Germinal center (tissue), 1 donor: Measurements from ENCODE around the gene TSC2.
"Not testable (repeated sequence)": the region's sequence is repeated elsewhere in the genome, so short reads cannot be mapped to it uniquely, and the experiment has no call there.

Experiments used
- DNase-seq: peaks from one replicate; pipeline ENCODE4 v3.0.0; 2012; ENCODE audit warnings: mixed read lengths, low spot score

TSC2 gene

DNA sequence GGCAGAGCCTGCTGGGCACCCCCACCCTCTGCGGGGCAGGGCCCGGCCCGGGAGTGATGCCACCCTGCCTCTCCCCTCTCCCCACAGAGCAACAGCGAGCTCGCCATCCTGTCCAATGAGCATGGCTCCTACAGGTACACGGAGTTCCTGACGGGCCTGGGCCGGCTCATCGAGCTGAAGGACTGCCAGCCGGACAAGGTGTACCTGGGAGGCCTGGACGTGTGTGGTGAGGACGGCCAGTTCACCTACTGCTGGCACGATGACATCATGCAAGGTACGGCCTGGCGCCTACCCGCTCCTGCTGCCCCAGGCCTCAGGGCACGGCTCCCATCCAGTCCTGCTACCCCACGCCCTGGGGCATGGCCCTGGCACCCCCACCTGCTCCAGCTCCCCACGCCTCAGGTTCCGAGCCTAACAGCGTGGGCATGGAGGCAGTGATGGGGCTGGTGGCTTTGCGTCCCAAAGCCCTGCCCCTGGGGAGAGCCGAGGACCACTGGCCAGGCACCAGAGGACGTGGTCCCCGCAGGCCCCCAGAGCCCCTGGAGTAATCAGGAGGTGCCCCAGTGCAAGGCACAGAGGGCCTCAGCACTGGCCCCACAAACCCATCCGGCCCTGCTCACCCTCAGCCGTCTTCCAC is 38.4 kb downstream of the TSC2 start:
- DNase-seq = no peak

DNA sequence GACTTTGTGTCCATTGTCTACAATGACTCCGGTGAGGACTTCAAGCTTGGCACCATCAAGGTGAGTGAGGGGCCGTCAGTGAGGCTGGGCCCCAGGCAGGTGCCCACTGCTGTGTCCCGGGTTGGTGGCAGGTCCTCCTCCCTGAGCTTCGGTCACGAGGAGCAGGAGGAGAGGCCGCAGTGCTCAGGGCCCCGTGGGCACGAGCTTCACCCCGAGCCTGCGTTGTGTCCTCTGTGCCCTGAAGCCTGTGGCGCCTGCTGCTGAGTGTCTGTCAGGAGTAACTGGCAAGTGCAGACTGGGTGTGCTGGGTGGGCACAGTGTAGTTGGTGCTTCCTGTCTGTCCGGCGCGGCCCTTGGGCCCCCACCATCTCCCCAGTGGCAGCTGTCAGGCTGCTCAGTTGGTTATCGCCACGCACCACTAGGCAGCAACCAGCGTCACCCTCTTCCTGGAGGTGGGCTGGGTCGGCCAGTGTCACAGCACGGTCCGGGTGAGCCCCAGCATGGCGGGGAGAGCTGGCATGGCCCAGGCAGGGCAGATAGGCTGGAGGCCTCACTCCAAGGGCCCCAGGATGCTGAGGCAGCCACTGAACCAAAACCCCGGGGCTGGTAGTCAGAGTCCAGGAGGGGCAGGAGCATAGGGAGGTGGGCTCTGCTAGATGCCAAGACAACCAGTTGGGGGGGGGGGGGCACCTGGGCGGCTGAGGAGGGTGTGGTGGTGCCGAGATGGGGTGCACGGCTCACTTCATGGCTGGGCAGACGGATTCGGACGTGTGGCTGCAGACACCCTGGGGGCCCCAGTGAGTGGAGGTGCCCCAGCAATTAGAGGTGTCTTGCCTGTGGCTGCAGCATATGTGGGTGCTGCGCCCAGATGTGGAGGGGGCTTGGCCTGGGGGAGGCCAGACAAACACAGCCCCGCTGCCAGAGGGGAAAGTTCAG is 39.3 kb downstream of the TSC2 start:
- peak; percentile 61 for DNase-seq

DNA sequence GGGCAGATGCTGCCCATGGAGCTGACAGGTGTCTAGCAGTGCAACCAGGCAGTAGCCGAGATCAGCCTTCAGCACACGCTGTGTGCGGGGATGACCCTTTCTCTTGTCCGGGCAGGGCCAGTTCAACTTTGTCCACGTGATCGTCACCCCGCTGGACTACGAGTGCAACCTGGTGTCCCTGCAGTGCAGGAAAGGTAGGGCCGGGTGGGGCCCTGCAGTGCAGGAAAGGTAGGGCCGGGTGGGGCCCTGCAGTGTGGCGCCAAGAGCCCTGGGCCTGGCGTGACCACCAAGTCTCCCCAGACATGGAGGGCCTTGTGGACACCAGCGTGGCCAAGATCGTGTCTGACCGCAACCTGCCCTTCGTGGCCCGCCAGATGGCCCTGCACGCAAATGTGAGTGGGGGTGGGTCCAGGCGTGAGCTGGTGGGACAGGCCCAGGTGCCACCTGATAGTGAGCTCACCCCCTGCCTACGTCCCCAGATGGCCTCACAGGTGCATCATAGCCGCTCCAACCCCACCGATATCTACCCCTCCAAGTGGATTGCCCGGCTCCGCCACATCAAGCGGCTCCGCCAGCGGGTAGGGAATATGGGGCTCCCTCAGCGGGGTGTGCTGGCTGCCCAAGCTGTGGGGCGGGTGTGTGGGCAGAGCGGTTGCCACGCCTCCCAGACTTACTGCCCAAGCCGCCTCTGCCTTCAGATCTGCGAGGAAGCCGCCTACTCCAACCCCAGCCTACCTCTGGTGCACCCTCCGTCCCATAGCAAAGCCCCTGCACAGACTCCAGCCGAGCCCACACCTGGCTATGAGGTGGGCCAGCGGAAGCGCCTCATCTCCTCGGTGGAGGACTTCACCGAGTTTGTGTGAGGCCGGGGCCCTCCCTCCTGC is 40.2 kb downstream of the TSC2 start:
- DNase-seq = no peak

DNA sequence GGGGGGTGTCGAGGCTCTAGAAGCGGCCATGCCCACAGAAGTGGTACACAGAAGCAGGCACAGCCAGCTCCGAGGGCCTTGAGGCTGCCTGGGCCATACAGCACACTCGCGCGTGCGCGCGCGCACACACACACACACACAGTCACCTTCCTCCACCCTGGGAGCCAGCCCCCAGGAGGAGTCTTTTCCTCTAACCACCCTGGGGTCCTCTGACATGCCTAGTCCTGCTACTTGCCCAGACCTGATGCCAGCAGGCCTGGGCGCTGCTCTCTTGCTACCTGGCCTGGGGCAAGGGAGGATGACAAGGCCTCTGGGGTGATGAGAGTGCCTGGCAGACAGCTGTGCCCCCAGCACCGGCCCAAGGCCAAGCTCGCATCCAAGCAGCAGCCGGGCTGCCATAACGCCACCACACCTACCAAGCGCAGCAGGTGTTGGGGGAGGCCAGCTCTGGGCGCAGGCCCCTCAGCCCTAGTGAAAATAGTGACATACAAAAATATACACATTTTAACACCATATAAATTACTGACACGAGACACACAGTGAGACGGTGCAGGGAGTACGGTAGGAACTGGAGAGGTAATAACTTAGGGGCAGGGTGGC is 41.1 kb downstream of the TSC2 start:
- DNase-seq = no peak

DNA sequence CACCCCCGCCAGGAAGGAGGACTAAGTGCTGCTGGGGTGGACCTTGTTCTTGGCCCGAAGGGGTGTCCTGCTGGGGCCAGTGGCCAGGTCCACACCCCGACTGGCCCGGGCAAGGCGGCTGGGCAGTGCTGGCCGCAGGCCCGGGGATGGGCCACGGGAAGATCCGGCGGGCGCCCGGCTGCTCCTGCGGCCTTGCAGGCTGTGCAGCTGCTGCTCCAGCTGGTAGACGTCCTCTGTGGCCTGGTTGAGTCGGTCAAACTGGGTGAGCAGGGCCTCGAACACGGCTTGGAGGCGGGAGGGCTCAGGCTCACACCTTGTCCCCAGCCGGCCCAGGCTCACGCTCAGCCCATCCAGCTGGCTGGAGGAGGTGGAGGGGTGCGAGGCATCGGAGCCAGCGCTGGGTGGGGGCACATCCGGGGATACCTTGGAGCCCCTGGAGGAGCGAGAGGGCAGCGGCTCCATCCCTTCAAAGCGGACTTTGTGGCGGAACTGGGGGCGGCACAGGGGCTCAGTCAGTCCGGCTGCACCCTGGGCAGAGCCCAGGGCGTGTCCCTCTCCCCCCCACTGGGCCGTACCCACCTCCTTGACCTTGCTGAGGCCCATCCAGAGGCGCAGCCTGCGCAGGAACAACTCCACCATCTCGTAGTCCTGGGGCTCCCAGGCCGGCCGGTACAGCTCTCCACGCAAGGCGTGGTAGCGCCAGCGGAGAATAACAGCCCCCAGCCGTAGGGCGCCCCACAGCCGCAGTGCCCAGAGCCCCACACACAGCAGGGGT is 42.1 kb downstream of the TSC2 start:
- DNase-seq = no peak

DNA sequence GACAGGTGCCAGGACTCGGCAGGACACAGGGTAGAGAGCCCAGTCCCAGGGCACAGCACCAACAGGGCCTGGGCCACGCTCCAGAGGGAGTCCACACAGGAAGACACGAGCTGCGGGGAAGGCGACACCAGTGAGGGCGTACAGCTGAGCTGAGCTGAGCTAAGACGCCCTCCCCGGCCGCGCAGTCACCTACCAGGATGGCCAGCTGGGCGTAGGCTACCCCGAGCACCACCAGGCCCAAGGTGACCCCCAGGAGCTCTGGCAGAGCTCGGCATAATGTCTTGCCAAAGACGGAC is 42.6 kb downstream of the TSC2 start:
- DNase-seq = no peak

DNA sequence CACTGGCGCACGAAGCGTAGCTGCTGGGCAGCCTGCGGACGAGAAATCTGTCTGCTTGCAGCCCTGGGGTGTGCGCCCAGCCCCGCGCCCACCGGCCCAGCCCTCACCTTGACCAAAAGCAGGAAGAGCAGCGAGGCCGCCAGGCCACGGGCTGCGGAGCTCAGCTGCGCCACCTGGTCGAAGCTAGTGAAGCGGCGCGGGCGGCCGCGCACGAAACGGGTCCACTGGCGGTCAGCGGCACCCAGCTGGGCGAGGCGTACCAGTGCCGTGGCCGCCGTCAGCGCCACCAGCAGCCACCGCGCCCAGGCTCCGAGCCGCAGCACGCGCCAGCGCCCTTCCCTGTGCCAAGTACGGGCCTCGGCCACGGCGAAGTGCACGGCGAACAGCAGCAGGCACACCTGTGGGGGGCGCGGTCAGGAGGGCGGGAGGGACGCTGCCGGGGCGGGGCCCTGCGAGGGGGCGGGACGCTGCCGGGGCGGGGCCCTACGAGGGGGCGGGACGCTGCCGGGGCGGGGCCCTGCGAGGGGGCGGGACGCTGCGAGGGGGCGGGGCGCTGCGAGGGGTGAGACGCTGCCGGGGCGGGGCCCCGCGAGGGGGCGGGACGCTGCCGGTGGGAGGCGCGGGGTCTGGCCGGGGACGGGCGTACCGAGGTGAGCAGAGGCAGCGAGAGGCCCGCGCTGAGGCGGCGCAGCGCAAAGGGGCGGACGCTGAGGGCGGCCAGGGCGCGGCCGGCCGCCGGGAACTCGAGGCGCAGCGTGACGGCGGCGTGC is 43.2 kb downstream of the TSC2 start:
- peak; percentile 31 for DNase-seq

DNA sequence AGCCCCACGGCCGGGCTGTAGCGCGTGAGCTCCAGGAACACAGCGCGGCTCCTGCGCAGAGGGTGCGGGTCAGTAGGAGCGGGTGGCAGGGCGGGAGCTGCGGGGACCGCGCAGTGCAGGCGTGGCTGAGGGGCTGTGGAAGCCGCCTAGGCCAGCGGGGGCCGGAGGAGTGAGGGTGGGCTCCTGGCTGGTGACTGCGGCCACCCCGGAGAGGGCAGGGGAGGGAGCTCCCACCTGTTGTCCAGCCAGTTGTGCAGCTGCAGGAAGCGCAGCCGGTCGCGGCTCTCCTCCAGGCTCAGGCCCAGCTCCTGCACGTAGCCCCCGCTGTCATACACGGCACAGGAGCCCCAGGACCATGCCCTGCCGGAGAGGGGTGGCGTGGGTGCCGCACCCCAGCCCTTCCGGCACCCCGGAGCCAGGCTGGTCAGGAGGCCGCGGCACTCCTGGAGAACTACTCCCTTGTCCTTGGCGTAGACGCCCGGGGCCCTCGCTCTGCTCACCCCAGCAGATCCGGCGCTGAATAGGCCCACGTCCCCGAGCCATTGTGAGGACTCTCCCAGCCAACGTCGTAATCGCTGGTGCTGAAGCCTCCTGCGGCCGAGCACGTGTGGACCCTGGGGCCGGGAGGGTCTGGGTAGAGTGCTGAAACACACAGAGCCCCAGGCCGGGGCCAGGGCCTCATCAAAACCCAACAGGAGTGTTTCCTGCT is 43.9 kb downstream of the TSC2 start:
- DNase-seq = no peak

DNA sequence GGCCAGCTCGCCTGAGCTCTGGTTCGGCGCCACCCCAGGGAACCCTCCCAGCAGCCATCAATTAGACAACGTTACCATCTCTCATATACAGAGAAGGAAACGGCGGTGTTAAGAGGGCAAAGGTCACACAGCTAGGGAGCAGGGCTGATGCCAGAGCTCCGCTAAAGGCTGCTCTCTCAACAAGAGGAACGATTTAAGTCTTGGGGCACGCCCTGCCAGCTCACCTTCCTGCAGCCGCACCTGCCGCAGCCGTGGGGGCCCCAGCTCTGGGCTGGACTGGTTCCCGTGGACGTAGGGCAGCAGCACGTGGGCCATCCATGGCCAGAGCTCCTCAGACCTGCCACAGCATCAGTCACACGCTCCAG is 44.5 kb downstream of the TSC2 start:
- no peak for DNase-seq

DNA sequence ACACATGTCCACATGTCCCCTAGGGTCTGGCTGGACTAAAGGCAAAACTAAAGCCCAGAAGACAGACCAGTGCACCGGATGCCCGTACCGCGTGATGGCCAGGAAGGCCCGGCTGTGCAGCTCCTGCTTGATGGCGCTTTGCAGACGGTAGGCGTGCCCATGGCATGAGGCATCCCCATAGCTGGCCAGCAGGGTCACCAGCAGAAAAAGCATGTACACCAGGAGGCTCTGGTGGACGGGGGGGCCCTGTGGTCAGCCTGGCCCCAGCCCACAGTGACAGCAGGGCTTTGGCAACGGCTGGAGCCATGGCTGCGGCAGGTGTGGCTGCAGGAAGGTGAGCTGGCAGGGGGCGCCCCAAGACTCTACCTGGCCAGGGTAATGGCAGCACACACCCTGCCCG is 45.1 kb downstream of the TSC2 start:
- no peak for DNase-seq

DNA sequence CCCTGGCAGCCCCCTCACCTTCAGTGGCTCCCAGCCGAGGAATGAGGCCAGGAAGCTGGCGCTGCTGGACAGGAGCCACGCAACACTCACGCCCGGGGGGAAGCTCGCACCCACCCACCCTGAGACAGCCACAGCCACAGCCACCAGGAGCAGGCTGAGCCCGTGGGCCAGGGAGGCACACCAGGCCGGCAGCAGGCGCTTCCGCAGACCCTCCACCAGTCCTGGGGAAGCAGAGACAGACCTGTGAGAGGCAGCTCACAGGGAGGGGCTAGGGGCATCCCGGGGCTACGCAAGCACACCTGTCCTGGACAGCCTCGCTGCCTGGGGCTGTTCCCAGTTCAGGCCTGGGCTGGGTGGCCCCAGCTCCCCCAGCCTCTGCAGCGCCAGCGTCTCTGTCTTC is 46.0 kb downstream of the TSC2 start:
- no peak for DNase-seq

DNA sequence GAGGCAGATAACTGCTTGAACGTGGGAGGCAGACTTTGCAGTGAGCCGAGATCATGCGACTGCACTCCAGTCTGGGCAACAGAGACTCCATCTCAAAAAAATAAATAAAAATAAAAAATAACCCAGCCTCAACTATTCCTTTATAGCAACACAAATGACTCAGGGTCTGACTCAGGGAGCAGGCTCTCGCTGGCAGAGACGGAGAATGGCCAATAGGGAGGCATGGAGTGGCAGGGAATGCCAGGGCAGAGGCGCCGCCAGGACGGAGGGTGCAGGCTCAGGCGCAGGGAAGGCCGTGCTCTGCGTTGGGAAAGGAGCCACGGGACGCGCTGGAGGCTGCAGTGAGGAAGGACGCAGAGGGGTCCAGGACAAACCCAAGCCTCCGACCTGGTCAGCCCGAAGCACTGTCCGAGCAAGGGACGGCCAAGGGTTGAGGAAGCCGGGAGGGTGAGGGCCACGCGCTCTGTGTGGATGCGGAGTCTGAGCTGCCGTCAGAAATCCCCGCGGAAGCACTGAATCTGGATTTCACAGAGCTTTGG is 47.6 kb downstream of the TSC2 start:
- no peak for DNase-seq

DNA sequence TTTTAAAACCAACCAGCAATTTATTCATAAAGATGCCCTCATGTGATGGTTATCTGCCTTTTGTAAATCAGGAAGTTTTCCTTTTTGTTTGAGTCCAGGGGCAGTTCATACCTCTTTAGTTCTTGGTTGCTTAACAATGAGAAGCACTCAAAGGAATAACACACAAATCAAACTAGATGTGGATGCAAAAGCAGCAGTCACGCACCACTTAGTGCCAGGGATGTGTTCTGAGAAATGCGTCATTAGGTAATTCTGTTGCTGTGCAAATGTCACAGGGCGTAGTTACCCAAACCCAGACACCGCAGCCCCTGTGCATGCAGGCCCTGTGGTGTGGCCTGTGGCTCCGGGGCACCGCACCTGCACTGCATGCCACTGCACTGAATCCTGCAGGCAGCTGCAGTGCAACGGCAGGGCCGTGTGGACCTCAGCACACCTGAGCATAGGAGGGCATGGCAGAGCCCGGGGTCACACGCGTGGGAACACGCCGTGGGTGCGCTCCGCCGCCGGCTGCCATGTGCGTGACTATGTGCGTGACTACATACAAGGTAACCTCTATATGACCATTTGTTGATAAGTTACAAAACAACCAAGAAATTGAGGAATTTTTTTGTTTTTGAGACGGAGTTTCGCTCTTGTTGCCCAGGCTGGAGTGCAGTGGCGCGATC is 48.3 kb downstream of the TSC2 start:
- DNase-seq = no peak

DNA sequence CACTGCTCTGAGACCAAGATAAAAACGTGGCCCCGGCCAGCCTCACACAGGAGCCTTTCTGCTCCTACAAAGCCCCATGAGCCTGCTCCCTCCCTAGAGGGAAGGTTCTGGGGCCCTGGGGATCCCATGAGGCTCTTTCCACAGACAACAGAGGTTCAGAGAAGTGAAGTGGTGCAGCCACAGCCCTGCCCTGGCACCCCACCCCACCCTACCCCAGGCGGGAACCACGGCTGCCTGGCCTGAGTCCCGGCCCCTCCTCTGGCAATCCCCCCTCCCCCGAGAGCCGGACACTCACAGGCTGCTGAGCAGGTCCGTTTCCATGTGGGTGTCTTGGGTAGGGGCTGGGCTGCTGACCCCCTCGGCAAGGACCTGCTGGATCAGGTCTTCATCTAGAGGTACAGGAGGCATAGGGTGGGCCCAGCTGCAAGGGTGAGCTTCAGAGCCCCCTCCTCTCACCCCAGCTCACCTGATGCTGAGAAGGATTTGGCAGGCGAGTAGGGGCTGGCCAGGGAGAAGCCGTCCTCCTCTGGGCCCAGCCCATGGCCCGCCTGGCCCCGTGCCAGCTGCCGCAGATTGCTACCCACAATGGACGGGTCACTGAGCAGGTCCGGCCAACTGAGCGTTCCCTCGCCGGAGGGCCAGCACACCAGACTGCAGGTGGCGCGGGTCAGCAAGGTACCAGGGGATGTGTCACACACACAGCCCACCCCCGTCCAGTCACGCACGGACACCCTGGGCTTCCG is 49.2 kb downstream of the TSC2 start:
- DNase-seq = no peak

DNA sequence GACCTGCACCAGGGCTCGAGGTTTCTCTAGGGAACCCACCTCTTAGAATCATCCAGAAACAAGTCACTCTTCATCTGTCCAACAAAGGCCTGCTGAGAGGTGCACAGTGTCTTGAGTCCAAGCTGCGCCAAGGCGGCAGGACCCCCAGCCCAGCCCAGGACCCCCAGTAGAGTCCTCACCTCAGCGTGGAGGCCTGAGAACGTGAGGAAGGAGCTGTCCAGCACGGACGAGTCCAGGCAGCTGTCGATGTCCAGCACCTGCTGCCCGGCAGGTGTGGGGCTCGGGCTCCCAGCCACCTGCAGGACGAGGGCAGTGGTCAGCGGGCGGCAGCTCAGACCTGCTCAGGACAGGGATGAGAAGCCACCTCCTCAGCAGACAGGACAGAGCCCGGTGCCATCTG is 49.9 kb downstream of the TSC2 start:
- DNase-seq = not testable (repeated sequence)

DNA sequence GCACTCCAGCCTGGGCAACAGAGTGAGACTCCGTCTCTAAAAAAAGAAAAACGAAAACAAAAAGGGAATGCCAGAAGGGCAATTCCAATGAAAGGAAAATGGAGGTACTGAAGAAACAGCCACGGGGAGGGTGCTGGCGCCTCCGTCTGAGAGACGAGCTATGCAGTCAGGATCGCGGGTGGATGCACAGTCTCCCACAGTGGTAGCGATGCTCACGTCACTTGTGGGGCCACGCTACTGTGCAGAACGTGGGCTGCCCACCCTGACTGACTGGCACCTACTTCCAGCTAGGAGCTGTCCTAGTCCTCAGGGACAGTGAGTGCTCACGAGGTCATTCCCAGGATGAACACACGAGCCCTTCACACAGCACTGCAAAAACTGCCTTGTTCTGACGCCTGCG is 53.8 kb downstream of the TSC2 start:
- not testable (repeated sequence) for DNase-seq

DNA sequence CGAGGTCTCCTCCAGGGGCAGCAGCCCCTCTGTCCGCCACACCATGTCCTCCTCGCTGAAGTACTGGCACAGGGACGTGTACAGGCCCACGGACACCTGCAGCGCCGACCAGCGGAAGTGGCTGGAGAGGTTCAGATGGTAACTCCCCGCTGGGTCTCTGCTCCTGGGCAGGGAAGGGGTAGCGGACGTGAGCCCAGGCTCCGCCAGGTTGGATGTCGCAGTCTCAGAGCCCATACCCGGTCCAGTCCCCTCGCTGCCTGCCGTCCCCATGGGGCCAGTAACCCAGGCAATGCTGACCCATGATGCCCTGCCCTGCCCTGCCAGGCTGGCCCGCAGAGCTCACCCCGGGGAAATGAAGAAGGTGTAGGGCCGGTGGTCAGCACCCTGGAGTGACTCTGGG is 54.7 kb downstream of the TSC2 start:
- DNase-seq = no peak

DNA sequence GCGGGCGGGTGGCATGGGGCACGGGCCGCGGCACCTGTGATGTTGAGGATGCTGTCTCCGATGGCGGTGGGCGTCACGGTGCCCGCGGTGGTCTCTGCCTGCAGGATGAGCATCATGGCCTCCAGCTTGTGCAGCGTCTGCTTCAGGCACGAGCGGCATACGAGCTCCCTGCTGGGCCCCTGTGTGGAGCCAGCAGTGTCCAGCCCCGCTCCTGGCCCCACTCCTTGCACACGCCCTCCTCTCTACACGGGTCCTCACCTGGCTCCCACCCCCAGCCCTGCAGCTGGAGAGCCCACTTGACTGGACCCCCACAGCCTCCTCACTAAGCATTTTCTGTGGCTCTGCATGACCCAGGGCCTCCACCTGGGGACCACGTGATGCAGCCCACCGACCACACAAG is 56.7 kb downstream of the TSC2 start:
- not testable (repeated sequence) for DNase-seq

DNA sequence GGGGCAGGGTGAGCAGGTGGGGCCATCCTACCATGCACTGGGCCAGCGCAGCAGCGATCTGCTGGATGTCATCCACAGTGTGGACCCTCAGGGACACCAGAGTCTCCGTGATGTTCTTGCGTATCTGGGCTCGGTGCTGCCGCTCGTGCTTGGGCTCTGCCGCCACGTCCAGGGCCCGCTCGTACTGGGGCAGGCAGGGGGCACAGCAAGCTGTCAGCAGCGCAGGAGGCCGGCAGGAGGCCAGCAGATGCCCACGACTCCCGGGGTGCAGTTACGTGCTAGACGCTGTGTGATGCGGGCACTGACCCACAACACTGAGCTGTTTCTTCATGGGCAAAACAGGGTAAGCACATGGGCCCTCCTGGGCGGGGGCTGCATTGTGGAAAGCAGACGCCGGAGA is 57.5 kb downstream of the TSC2 start:
- not testable (repeated sequence) for DNase-seq
